DMS 273 (cell line): Measurements from ENCODE around the gene DCAF11.

ENCODE experiments used
- DNase-seq: peaks from one replicate; lab custom pipeline; 2025; ENCODE audit not compliant: unreplicated experiment; lab: John Stamatoyannopoulos, UW

DCAF11 gene

DNA sequence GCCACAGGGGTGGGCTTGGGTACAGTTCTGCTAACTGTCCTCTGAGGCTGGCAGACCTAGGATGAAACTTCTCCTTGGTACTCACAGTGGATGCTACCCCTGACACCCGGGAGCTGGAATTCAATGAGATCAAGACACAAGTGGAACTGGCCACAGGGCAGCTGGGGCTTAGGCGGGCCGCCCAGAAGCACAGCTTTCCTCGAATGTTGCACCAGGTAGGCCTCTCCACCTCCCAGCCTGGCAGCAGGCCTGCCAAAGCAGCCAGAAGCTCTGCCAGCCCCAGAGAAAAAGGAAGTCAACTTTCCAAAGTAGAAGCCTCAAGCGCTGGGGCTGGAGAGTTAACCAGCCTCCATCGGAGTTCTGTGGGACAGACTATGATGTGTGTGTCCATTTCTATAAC, 2.6 kb downstream of the DCAF11 start:
- DNase-seq = no peak

DNA sequence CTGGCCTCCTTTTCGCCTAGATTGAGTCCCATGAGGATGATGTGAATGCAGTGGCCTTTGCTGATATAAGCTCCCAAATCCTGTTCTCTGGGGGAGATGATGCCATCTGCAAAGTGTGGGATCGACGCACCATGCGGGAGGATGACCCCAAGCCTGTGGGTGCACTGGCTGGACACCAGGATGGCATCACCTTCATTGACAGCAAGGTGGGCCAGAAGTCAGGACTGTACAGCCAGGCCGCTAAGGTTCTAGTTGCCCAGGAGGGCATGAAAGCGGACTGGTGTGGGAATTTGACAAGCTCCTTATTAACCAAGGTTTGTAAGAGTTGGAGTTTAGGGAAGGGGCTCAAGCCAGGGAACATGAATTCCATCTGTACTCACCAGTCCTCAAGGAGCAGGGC, 5.1 kb downstream of the DCAF11 start:
- no peak for DNase-seq

DNA sequence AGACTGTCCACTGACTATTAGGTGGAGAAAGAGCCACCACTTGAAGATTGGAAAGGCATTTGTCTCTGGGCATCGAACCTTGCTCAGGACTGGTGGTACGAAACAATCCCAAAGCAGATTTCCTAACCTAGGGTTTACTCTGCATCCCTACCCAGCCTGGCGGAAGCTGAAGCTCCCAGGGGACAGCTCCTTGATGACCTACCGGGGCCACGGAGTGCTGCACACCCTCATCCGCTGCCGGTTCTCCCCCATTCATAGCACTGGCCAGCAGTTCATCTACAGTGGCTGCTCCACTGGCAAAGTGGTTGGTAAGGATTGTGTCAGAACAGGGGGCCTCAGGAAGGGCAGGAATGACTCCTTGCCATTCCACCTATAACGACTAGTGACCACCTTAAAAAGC, 6.6 kb downstream of the DCAF11 start:
- no peak for DNase-seq

DNA sequence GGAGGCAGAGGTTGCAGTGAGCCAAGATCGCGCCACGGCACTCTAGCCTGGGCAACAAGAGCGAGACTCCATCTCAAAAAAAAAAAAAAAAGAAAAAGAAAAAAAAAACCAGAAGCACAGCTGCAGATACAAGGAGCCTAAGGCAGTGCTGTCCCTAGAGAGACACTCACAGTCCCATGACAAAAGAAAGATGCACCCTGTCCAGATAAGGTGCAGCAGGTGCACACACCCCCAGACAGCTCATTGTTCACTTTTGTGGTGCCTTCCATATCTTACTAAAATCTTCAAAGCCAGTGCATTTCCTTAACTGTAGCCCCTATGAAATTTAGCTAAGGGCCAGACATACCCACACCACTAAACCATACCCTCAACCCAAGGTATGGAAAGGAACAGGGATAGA, 7.8 kb downstream of the DCAF11 start:
- DNase-seq = no peak

DNA sequence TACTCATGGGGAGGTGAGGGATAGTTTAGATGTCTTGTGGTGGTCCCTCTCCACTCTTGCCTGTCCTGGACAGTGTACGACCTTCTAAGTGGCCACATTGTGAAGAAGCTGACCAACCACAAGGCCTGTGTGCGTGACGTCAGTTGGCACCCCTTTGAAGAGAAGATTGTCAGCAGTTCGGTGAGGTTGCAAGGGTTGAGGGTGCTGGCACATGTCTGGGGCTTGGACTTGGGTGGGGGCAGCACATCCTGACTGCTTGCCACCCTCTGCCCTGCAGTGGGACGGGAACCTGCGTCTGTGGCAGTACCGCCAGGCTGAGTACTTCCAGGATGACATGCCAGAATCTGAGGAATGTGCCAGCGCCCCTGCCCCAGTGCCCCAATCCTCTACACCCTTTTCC, 8.3 kb downstream of the DCAF11 start:
- DNase-seq = no peak

DNA sequence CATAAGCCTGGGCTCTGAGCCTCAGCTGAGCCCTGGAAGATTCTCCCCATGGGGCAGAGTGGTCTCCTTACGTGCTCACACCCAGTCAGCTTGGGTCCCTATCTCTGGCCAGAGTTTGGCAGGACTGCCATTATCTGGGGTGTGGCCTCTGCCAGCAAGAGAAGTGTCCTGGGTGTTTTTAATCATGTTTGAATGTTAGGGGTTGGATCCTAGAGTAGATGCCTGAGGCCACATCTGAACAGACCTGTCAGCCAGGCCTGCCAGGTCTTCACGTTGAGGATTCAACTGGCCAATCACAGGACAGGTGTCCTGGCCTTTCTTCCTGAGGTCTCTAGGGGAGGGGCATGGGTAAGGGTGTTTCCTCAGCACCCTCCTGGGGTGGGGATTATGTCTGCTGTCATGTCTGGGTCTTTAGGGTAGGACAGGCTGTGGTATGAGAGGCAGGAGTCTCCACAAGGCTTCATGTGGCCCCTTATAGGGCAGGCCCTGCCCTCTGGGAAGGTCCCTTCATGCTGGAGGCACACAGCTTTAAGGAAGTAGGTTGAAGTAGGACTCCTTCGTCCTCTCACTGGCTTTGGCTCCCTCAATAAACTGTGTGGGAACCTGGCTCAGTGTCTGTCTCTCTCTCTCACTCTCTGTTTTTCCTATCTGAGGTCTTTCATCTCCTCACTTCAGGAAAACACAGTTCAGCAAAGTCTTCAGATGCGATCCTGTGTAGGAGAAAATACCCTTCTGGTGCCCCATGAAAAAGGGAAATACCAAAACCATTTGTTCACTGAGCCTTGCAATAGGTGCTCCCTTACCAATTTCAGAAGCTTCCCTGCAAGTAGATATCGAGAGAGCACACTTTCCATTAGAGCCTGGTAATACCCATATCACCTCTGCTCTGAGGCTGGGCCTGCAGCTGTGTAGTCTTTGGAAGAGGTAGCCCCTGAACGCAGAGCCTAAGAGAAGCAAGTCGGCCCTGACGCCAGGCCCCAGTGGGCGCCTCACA, 9.1 kb downstream of the DCAF11 start:
- no peak for DNase-seq

DNA sequence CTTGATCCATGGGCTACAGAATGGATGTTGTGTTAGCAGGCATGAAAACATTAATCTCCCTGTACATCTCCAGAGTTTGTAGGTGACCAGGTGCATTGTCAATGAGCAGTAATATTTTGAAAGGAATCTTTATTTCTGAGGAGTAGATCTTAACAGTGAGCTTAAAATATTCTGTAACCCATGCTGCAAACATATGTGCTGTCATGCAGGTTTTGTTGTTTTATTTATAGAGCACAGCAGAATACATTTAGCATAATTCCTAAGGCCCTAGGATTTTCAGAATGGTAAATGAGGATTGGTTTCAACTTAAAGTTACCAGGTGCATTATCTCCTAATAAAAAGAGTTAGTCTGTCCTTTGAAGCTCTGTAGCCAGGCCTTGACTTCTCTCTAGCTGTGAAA, 12.4 kb downstream of the DCAF11 start:
- DNase-seq = no peak

DNA sequence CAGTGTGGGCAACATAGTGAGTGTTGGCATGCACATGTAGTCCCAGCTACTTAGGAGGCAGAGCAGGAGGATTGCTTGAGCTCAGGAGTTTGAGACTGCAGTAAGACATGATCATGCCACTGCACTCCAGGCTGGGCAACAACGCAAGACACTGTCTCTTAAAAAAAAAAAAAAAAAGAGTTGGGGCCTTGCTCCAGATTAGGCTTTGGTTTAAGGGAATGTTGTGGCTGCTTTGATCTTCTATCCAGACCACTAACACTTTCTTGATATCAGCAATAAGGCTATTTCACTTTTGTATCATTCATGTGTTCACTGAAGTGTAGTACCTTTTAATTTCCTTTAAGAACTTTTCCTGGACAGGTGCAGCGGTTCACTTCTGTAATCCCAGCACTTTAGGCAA, 13.1 kb downstream of the DCAF11 start:
- DNase-seq = no peak

DNA sequence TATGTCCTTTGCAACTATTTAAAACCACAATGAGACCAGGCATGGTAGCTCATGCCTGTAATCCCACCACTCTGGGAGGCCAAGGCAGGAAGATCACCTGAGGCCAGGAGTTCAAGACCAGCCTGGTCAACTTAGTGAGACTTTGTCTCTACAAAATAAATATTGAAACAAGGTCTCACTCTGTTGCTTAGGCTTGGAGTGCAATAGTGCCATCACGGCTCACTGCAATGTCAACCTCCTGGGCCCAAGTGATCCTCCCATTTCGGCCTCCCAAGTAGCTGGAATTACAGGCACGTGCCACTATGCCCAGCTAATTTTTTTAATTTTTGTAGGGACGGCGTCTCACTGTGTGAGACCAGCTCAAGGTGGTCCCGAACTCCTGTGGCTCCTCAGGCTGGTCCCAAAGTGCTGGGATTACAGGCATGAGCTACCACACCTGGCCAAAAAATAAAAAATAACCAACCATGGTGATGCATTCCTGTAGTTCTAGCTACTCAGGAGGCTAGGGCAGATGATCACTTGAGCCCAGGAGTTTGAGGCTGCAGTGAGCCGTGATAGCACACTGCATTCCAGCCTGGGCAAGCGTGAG, 14.9 kb downstream of the DCAF11 start:
- DNase-seq = no peak

DNA sequence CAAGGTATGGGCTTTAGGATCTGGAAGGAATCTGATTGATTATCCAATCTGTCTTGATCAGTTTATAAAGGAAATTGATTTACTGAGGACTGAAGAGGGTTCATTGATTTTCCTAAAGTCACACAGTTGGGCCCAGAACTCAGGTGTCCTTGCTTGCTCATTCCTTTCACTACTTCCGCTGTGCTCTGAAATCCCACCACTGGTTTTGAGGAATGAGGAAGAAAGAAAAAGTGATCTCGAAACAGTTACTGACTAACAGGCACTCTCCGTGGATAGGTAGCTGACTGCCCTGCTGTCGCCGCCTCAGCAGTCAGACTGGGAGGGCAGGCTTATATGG, 15.8 kb downstream of the DCAF11 start, which contains the start of gene FITM1:
Gene FITM1, plus strand, starts transcription at position 280 of the 337 bp plus-strand sequence. CDS start 905 bp downstream, outside the sequence.
- DNase-seq = no peak

DNA sequence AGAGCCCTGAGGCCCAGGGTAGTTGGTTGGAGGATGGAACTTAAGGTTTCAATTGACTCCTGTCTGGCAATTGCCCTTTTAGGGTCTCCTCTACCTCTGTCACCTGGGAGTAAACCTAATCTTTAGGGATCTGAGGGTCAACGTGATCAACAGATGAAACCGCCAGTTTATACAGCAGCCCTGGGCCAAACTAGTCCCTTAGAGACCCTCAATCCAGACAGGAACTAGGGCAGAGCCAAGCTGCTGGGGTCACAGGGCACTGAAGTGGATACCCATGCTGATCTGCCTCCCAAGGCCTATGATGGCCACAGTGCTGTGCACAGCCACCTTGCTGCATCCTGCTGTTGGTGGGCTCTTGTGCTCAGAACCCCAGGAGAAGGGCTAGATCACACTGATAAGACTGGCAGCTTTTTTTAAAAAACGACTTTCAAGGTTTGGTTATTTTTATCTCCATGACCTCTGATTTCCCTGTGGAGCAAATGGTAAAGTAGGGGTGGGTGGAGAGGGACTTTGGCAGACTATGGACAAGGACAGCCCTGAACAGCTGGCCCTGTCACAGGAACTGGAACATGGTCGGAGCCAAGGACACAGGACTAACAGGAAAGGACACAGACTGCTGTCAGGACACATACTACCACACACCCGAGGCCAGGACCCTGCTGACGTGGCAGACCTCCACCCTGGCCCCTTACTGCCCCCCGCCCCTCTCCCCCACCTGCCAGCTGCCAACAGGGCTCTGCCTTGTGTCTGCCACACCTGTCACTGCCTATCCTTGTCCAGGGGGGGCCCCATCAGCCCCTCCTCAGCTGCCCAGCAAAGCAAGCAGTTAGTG, 16.4 kb downstream of the DCAF11 start:
- DNase-seq = peak; percentile 45

DNA sequence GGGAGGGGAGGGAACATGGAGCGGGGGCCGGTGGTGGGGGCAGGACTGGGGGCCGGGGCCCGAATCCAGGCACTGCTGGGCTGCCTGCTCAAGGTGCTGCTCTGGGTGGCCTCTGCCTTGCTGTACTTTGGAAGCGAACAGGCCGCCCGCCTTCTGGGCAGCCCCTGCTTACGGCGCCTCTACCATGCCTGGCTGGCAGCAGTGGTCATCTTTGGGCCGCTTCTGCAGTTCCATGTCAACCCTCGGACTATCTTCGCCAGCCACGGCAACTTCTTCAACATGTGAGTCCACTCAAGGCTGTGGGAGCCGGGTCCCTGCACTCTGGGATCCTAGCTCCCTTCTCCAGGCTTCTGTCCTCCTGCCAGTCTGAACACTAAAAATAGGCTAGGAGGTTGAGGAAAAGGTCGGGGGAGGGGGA, 17.0 kb downstream of the DCAF11 start:
- DNase-seq = no peak

DNA sequence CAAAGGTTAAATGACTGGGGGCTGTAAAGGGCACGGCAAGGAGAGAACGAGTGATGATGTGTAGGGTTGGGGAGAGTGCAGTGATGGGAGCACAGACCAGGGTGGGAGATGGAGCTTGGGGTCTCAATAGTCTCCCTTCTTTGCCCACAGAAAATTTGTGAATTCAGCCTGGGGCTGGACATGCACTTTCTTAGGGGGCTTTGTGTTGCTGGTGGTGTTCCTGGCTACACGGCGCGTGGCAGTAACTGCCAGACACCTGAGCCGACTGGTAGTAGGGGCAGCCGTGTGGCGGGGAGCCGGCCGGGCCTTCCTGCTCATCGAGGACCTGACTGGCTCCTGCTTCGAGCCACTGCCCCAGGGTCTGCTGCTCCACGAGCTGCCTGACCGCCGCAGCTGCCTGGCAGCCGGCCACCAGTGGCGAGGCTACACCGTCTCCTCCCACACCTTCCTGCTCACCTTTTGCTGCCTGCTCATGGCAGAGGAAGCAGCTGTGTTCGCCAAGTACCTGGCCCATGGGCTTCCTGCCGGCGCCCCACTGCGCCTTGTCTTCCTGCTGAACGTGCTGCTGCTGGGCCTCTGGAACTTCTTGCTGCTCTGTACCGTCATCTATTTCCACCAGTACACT, 17.6 kb downstream of the DCAF11 start:
- no peak for DNase-seq

DNA sequence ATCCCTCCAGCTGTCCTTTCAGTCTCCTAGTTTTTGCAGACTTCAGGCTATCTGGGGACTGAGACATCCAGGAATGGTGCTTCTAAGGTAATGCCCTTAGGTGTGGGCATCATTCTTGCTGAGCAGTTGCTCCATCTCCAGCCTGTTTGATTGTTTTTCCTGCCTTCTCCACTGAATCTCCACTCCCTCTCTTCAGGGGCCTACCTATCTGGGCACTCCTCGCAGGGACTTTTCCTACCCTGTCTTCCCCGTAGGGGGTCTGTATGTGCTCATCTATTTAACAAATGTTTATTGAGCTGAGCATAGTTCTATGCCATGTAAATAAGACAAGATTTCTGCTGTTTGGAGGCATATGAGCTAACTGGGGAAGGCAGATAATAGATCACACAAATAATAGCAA, 18.4 kb downstream of the DCAF11 start:
- DNase-seq = no peak

DNA sequence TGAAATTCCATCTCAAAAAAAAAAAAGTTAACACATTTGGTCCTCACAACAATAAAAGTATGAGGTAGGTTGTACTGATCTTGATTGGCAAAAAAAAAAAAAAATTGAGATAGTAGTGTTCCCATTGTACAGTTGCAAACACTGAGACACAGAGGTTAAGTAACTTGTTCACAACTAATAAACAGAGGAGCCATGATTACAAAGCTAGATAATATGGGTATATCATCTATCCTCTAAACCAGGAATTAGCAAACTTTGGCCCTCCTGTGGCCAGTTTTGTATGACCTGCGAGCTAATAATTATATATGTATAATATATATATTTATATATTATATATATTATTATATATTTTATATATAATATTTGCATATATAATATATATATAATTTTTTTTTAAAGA, 19.2 kb downstream of the DCAF11 start:
- DNase-seq = no peak

DNA sequence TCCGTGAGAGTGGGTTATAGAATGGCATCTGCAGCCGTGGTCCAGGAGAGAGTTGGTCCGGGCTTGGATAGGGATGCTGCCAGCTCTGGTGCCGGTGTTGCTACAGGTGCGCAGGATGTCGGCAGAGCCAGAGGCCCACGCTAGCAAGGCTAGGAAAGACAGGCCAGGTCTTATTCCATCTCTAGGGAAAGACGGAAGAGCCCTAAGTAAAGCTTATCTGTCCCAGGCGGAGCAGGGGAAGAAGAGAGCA, 20.9 kb downstream of the DCAF11 start:
- no peak for DNase-seq

DNA sequence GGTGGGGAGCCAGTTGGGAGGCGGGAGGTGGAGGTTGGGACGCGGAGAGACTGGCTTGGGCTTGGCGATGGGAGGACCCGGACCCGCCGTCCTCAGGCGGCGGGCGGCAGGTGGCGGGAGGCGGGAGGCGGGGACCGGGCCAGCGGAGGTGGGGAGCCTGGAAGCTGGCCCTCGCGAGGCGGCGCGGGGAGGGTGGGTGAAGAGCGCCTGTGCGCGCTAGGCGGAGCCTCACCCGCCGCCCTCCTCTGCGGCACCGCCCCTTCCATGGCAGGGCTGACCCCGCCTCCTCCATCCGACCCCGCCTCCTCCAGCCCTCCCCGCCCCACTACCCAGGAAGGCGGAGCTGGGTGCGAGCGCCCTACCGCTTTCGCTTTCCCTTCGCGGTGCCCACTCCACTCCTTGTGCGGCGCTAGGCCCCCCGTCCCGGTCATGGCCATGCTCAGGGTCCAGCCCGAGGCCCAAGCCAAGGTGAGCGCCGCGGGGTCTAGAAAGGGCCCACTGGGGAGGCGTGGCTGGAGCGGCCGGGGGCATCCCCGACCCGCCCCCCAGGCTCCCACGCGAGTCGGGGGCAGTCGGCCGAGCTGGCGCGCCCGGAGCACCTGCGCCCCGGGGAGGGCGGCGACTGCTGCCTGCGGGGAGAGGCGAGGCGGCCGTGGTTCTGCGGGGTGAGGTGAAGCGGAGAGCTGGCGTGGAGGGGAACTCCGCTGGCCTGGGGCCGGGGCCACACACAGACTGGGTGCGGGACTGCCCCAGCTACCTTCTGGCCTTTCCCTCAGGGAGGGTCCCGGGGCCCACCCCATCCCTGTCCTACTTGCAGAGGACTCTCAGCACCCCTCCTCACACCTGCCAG, 21.5 kb downstream of the DCAF11 start, which contains the start of gene PSME1:
Gene PSME1, plus strand, starts transcription at position 361 of the 850 bp plus-strand sequence. Its CDS starts 69 bp downstream, at position 430.
- DNase-seq = peak; percentile 97

DNA sequence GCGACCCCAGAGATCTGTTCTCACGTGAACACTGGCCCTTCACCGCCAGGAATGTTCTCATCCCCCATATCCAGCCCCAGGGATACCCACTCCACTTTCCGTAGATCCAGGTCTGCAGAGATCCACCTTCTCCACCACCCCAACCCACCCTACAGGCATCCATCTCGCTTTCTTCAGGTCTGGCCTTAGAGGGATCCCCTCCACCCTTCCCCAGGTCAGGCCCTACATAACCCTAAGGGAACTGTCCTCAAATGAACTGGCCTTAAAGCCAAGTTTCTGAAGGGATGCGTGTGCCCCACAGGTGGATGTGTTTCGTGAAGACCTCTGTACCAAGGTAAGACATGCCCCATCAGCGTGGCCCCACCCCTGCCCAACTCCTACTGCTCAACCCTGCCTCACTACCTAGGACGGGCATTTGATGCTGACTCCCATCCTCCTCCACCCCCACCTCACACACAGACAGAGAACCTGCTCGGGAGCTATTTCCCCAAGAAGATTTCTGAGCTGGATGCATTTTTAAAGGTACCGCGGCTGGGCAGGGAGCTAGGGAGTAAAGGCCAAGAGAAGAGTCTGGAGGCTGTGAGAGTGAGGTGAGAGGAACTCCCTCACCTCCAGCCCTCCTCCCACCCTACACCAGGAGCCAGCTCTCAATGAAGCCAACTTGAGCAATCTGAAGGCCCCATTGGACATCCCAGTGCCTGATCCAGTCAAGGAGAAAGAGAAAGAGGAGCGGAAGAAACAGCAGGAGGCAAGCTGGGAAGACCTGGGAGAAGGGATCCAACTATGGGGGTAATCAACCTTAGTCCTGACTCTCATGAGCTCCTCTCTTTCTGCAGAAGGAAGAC, 22.3 kb downstream of the DCAF11 start:
- DNase-seq = peak; percentile 41
